BJ (cell line): ENCODE measurements around the gene CYB5RL. TPM values are rescaled to one million over a fixed set of nuclear protein-coding genes. Genes with fewer than 3 reads are reported as not detected.

Experiments used
- CTCF ChIA-PET: fragments of 350-600 bp; formaldehyde crosslinking; extraction: SDS; loops from one replicate; lab custom pipeline; 2021; ENCODE audit warnings: antibody characterized with exemption, inconsistent platforms; lab: Yijun Ruan, JAX
- POLR2A ChIA-PET: fragments of 300-600 bp; sonication (Branson Sonifier 250); formaldehyde crosslinking; extraction: SDS; loops from one replicate; lab custom pipeline; 2021; ENCODE audit warnings: antibody characterized with exemption; lab: Charles Lee
- DNase-seq: peaks from one replicate; pipeline ENCODE4 v3.0.0-alpha.2; 2011; ENCODE audit warnings: low read depth
- H3K27me3 ChIP-seq: 2 replicates; pipeline ENCODE4 v1.6.0; 2011; ENCODE audit warnings: low read length; ENCODE audit not compliant: control insufficient read depth, insufficient read depth
- H3K36me3 ChIP-seq: 2 replicates; pipeline ENCODE4 v1.5.1; 2011; ENCODE audit warnings: low read length; ENCODE audit not compliant: control insufficient read depth, insufficient read depth
- H3K4me3 ChIP-seq: 2 replicates; pipeline ENCODE4 v1.5.1; 2011; ENCODE audit warnings: low read depth, mild to moderate bottlenecking, control low read depth, low read length
- polyA plus RNA-seq: library from polyadenylated mRNA; depleted of rRNA; stranded (reverse); fragments of >200 nt; gene quantifications from 2 replicates; pipeline ENCODE4 v1.2.3, GENCODE V29; 2011
- TF ChIP-seq, protein P1 (sequence below): IDR thresholded peaks from 2 replicates; pipeline ENCODE4 v1.5.1; 2011; ENCODE audit warnings: low read depth, mild to moderate bottlenecking, control low read depth, inconsistent platforms, low read length, moderate library complexity; ENCODE audit not compliant: insufficient read depth

CYB5RL gene
- polyA plus RNA-seq, 1 experiment: 4.0 TPM

- Histone ChIP-seq H3K27me3 (no peaks in the 10 kb centered on the region), H3K36me3 (no peaks in the 10 kb centered on the region; the same call in 1 of the 2 replicates), H3K4me3 (no peak overlapping the region)
- POLR2A ChIA-PET: no interaction called here
- TF ChIP-seq, protein P1, sequence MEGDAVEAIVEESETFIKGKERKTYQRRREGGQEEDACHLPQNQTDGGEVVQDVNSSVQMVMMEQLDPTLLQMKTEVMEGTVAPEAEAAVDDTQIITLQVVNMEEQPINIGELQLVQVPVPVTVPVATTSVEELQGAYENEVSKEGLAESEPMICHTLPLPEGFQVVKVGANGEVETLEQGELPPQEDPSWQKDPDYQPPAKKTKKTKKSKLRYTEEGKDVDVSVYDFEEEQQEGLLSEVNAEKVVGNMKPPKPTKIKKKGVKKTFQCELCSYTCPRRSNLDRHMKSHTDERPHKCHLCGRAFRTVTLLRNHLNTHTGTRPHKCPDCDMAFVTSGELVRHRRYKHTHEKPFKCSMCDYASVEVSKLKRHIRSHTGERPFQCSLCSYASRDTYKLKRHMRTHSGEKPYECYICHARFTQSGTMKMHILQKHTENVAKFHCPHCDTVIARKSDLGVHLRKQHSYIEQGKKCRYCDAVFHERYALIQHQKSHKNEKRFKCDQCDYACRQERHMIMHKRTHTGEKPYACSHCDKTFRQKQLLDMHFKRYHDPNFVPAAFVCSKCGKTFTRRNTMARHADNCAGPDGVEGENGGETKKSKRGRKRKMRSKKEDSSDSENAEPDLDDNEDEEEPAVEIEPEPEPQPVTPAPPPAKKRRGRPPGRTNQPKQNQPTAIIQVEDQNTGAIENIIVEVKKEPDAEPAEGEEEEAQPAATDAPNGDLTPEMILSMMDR: no peak
- CTCF ChIA-PET: interaction anchor here (0.6 to 2.4 kb wide), 2 partner anchors 9 to 96 kb away, joined by 4 to 8 read pairs; no protein-coding TSS in a partner anchor
- DNase-seq: no peak
Measured at GRCh38 chr1:54172614-54173599, 26.9 kb downstream of the CYB5RL start.

DNA sequence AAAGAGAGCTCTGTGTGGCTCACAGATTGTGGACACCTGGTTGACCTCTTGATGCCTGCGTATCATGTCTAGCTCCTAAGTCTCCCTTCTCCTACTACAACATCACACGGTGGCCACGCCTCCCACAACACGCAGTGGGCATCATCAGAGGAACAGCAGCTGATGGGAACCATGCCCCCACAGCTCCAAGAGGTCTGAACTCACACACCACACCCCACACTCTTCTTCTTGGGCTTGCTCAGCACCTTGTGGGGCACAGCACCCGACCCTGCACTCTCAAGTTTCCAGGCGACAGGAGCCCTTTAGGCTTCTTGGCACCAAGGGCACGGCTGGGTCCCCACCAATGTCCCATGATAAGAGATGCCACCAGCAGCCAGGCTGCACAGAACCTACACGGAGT is 28.2 kb downstream of the CYB5RL start:
- DNase-seq: no peak
- ChIA-PET POLR2A (no interaction called here), CTCF (interaction anchor here (0.6 kb wide), 1 partner anchor 656 kb away, joined by 3 read pairs; no protein-coding TSS in a partner anchor)

GRCh38 chr1:54171016-54171415 is 28.8 kb downstream of the CYB5RL start:
- no peak overlapping the region for H3K4me3 ChIP-seq
- TF ChIP-seq, protein P1: no peak

More for the DNA sequence above, 28.2 kb downstream of the CYB5RL start:
- TF ChIP-seq, protein P1: no peak
- no peak overlapping the region for H3K4me3 ChIP-seq
- no peaks in the 10 kb centered on the region; the same call in 1 of the 2 replicates for H3K36me3 ChIP-seq
- no peaks in the 10 kb centered on the region for H3K27me3 ChIP-seq

DNA sequence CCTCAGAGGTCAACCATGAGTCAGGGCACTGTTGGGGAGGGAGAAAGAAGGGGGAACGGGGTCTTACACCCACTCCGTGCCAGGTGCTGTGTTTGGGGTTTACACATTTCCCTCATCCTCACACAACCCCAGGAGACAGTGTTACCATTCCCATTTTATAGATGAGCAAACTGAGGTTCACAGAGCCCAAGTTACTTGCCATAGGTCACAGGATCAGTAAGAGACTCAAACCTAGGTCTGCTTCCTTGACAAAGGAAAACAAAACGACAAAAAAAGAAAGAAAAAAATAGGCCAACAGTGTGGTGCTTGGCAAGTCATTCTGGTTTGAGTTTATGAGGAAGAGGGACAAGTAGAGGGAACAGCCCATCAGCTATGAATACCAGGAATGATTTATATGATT is 30.8 kb downstream of the CYB5RL start:
- Histone ChIP-seq H3K36me3 (no peaks in the 10 kb centered on the region; the same call in 1 of the 2 replicates), H3K4me3 (no peak overlapping the region), H3K27me3 (no peaks in the 10 kb centered on the region)
- DNase-seq: no peak
- POLR2A ChIA-PET: no interaction called here
- TF ChIP-seq, protein P1: no peak
- CTCF ChIA-PET: interaction anchor here (0.8 to 1.3 kb wide), 2 partner anchors 9 to 12 kb away, joined by 3 read pairs; no protein-coding TSS in a partner anchor

More at GRCh38 chr1:54171016-54171415, 28.8 kb downstream of the CYB5RL start:
- ChIA-PET CTCF (interaction anchor here (0.6 kb wide), 2 partner anchors 532 to 657 kb away, joined by 3 to 4 read pairs; no protein-coding TSS in a partner anchor), POLR2A (no interaction called here)
- H3K36me3 ChIP-seq: no peaks in the 10 kb centered on the region; the same call in 1 of the 2 replicates
- no peak for DNase-seq
- no peaks in the 10 kb centered on the region for H3K27me3 ChIP-seq

GRCh38 chr1:54168206-54168965 is 31.4 kb downstream of the CYB5RL start:
- TF ChIP-seq, protein P1: no peak
- ChIA-PET CTCF (interaction anchor here (0.6 to 1.3 kb wide), 3 partner anchors 8 to 215 kb away, joined by 3 read pairs; no protein-coding TSS in a partner anchor), POLR2A (no interaction called here)
- DNase-seq: no peak
- Histone ChIP-seq H3K36me3 (no peaks in the 10 kb centered on the region), H3K27me3 (no peaks in the 10 kb centered on the region), H3K4me3 (no peak overlapping the region)
